Neural progenitor cell (in vitro differentiated cells): ENCODE measurements around the gene JADE3. TPM values are rescaled to one million over a fixed set of nuclear protein-coding genes. Genes with fewer than 3 reads are reported as not detected.
A peak's percentile ranks its signal among the peaks of the same experiment; 100 is the strongest.
"Not testable (repeated sequence)": the region's sequence is repeated elsewhere in the genome, so short reads cannot be mapped to it uniquely, and the experiment has no call there.

Source experiments
- DNase-seq: peaks from one replicate; pipeline ENCODE4 v3.0.0-alpha.2; 2016; ENCODE audit warnings: low spot score
- H2AFZ ChIP-seq: fragments of 200-600 bp; sonication (generic); replicated peaks from 2 replicates; pipeline ENCODE4 v1.6.1; 2016; ENCODE audit warnings: antibody characterized with exemption
- H3F3A ChIP-seq: fragments of 200-600 bp; sonication (generic); 2 replicates; pipeline ENCODE4 v1.6.1; 2016; ENCODE audit warnings: antibody characterized with exemption, low read depth
- H3K27ac ChIP-seq: fragments of 200-600 bp; sonication (generic); 2 replicates; pipeline ENCODE4 v1.5.1; 2016; ENCODE audit warnings: mild to moderate bottlenecking
- H3K27me3 ChIP-seq: fragments of 200-600 bp; sonication (generic); 2 replicates; pipeline ENCODE4 v1.6.1; 2016; ENCODE audit warnings: mild to moderate bottlenecking, moderate library complexity
- H3K36me3 ChIP-seq: fragments of 200-600 bp; sonication (generic); 2 replicates; pipeline ENCODE4 v1.5.1; 2016
- H3K4me1 ChIP-seq: fragments of 200-600 bp; sonication (generic); 2 replicates; pipeline ENCODE4 v1.6.1; 2016; ENCODE audit warnings: mixed run types
- H3K4me2 ChIP-seq: fragments of 200-600 bp; sonication (generic); 2 replicates; pipeline ENCODE4 v1.6.1; 2016
- H3K4me3 ChIP-seq: fragments of 200-600 bp; sonication (generic); 2 replicates; pipeline ENCODE4 v1.5.1; 2016
- H3K79me2 ChIP-seq: fragments of 200-600 bp; sonication (generic); 2 replicates; pipeline ENCODE4 v1.6.1; 2016; ENCODE audit warnings: low read depth
- H3K9ac ChIP-seq: fragments of 200-600 bp; sonication (generic); 2 replicates; pipeline ENCODE4 v1.6.1; 2016
- H3K9me3 ChIP-seq: fragments of 200-600 bp; sonication (generic); 2 replicates; pipeline ENCODE4 v1.5.1; 2016; ENCODE audit warnings: low read depth
- H4K20me1 ChIP-seq: fragments of 200-600 bp; sonication (generic); 2 replicates; pipeline ENCODE4 v1.6.1; 2016; ENCODE audit warnings: low read depth
- H3K27ac Mint-ChIP-seq: 3 replicates; pipeline ENCODE4 v1.8.0; 2021; ENCODE audit warnings: mixed read lengths
- H3K27me3 Mint-ChIP-seq: 2 replicates; pipeline ENCODE4 v1.8.0; 2022; ENCODE audit warnings: low read depth, mild to moderate bottlenecking, inconsistent platforms, moderate library complexity, mixed read lengths; ENCODE audit not compliant: insufficient read depth
- H3K36me3 Mint-ChIP-seq: 3 replicates; pipeline ENCODE4 v1.8.0; 2021; ENCODE audit warnings: mixed read lengths
- H3K4me1 Mint-ChIP-seq: 3 replicates; pipeline ENCODE4 v1.8.0; 2021; ENCODE audit warnings: mixed read lengths
- H3K4me3 Mint-ChIP-seq: 3 replicates; pipeline ENCODE4 v1.8.0; 2021; ENCODE audit warnings: mild to moderate bottlenecking, moderate library complexity, mixed read lengths
- H3K9me3 Mint-ChIP-seq: 3 replicates; pipeline ENCODE4 v1.8.0; 2020; ENCODE audit warnings: mixed read lengths
- CTCF ChIP-seq: fragments of 200-600 bp; sonication (generic); IDR thresholded peaks from 2 replicates; pipeline ENCODE4 v1.5.1; 2017; ENCODE audit warnings: antibody characterized with exemption, mild to moderate bottlenecking
- EZH2 ChIP-seq: fragments of 200-600 bp; sonication (generic); IDR thresholded peaks from 2 replicates; pipeline ENCODE4 v1.6.1; 2017; ENCODE audit warnings: antibody characterized with exemption, mild to moderate bottlenecking, moderate library complexity
- EZH2phosphoT487 ChIP-seq: fragments of 200-600 bp; sonication (generic); IDR thresholded peaks from 2 replicates; pipeline ENCODE4 v1.6.1; 2017; ENCODE audit warnings: antibody characterized with exemption
- total RNA-seq: library from RNA; depleted of rRNA; stranded (reverse); fragments of >200 nt; gene quantifications from 2 replicates; pipeline ENCODE4 v1.2.3, GENCODE V29; 2015; ENCODE audit warnings: low replicate concordance

The JADE3 gene
- total RNA-seq, 1 donor from 2014 or later, result 28.1 TPM

GRCh38 chrX:46965125-46965758 lies 53.0 kb downstream of the JADE3 start:
- Histone ChIP-seq H4K20me1 (peaks cover 16% of the 10 kb centered on the region), H3K27ac (no peak overlapping the region), H3K9ac (no peak overlapping the region), H3K9me3 (peaks cover 5% of the 10 kb centered on the region), H3K36me3 (no peaks in the 10 kb centered on the region), H3K79me2 (peaks cover 88% of the 10 kb centered on the region), H3K4me1 (peaks cover 11% of the 10 kb centered on the region), H3K4me3 (no peak overlapping the region), H3K4me2 (no peak overlapping the region), H2AFZ (no peak overlapping the region), H3F3A (no peaks in the 10 kb centered on the region), H3K27me3 (no peaks in the 10 kb centered on the region)
- TF ChIP-seq CTCF (no peak), EZH2phosphoT487 (no peak), EZH2 (no peak)
- peaks cover 30% of the 10 kb centered on the region for H3K4me1 Mint-ChIP-seq
- no peak overlapping the region for H3K27ac Mint-ChIP-seq
- DNase-seq, result no peak
- H3K4me3 Mint-ChIP-seq, result no peak overlapping the region
- no peaks in the 10 kb centered on the region for H3K36me3 Mint-ChIP-seq
- no peaks in the 10 kb centered on the region for H3K27me3 Mint-ChIP-seq
- peaks cover 2% of the 10 kb centered on the region for H3K9me3 Mint-ChIP-seq

GRCh38 chrX:46967547-46967946 lies 55.3 kb downstream of the JADE3 start:
- peak overlapping the region; percentile 61 for H3K27ac Mint-ChIP-seq
- no peaks in the 10 kb centered on the region for H3K27me3 Mint-ChIP-seq

GRCh38 chrX:46977046-46977445 lies 64.8 kb downstream of the JADE3 start:
- H3F3A ChIP-seq, H3K36me3 Mint-ChIP-seq, H3K27ac ChIP-seq, H3K9ac ChIP-seq, H3K9me3 Mint-ChIP-seq, H3K4me3 Mint-ChIP-seq, H3K4me3 ChIP-seq, H3K4me1 ChIP-seq, H2AFZ ChIP-seq, H3K9me3 ChIP-seq, H3K27me3 ChIP-seq, H3K36me3 ChIP-seq, H3K4me2 ChIP-seq, H3K27ac Mint-ChIP-seq, H3K4me1 Mint-ChIP-seq, DNase-seq, H3K27me3 Mint-ChIP-seq, H4K20me1 ChIP-seq: not testable (repeated sequence)
- H3K79me2 ChIP-seq, result peaks cover 59% of the 10 kb centered on the region

More at GRCh38 chrX:46967547-46967946, 55.3 kb downstream of the JADE3 start:
- H3K4me1 Mint-ChIP-seq, result peaks cover 21% of the 10 kb centered on the region
- H3K36me3 Mint-ChIP-seq, result no peaks in the 10 kb centered on the region
- Histone ChIP-seq H3K9ac (no peak overlapping the region), H3K27me3 (no peaks in the 10 kb centered on the region), H3K9me3 (peaks cover 5% of the 10 kb centered on the region), H3K4me2 (no peak overlapping the region), H3K36me3 (no peaks in the 10 kb centered on the region), H3F3A (no peaks in the 10 kb centered on the region), H2AFZ (no peak overlapping the region), H3K4me1 (peaks cover 4% of the 10 kb centered on the region), H4K20me1 (peaks cover 3% of the 10 kb centered on the region), H3K4me3 (no peak overlapping the region), H3K79me2 (peaks cover 87% of the 10 kb centered on the region), H3K27ac (no peak overlapping the region)
- no peak overlapping the region for H3K4me3 Mint-ChIP-seq
- DNase-seq, result no peak
- TF ChIP-seq EZH2phosphoT487 (no peak), CTCF (no peak), EZH2 (no peak)
- peaks cover 4% of the 10 kb centered on the region for H3K9me3 Mint-ChIP-seq

- Mint-ChIP-seq H3K4me1 (no peaks in the 10 kb centered on the region), H3K27ac (no peak overlapping the region), H3K36me3 (no peaks in the 10 kb centered on the region), H3K9me3 (peaks cover 5% of the 10 kb centered on the region), H3K4me3 (no peak overlapping the region), H3K27me3 (no peaks in the 10 kb centered on the region)
- Histone ChIP-seq H3K4me1 (no peaks in the 10 kb centered on the region), H3K27me3 (no peaks in the 10 kb centered on the region), H2AFZ (no peak overlapping the region), H3K4me3 (no peak overlapping the region), H3K27ac (no peak overlapping the region), H3K36me3 (no peaks in the 10 kb centered on the region), H3K79me2 (peaks cover 59% of the 10 kb centered on the region), H4K20me1 (peaks cover 3% of the 10 kb centered on the region), H3K9me3 (peaks cover 3% of the 10 kb centered on the region), H3K9ac (no peak overlapping the region), H3F3A (no peaks in the 10 kb centered on the region), H3K4me2 (no peak overlapping the region)
- TF ChIP-seq CTCF (peak; percentile 71), EZH2 (no peak)
- peak; percentile 81 for DNase-seq
Measured at GRCh38 chrX:46978341-46979291, 66.4 kb downstream of the JADE3 start.
